Activated T-cell treated with anti-CD3 and anti-CD28 coated beads for 48 hours (primary cell): ENCODE measurements around the gene KCNMB4.
"Not testable (repeated sequence)": the region's sequence is repeated elsewhere in the genome, so short reads cannot be mapped to it uniquely, and the experiment has no call there.

Experiments used
- DNase-seq: peaks from one replicate; pipeline ENCODE4 v3.0.0-alpha.2; 2020; ENCODE audit warnings: low read depth

KCNMB4 gene

DNA sequence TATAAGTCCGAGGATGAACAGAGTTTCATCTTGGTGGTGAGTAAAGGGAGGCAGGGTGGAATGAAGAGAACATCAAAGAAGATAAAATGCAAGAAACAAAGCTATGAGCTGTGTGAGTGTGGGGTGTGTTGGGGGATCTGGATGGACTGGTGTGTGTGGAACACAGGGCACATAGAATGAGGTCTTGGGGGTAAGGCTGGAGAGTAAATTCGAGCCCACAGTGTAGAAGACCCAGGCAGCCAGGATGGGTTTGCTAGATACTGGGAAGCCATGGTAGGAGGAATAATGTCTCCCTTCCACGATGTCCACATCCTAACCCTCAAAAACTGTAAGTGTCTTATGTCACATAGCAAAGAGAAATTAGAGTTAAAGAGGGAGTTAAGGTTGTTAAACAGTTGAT is 6.8 kb downstream of the KCNMB4 start:
- no peak for DNase-seq

DNA sequence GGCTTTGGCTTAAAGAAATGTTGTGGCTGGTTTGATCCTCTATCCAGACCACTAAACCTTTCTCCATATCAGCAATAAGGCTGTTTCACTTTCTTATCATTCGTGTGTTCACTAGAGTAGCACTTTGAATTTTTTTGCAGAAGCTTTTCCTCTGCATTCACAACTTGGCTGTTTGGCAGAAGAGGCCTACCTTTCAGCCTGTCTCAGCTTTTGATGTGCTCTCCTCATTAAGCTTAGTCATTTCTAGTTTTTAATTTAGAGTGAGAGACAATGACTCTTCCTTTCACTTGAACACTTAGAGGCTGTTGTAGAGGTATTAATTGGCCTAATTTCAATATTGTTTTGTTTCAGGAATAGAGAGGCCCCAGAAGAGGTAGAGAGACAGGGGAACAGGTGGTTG is 13.8 kb downstream of the KCNMB4 start:
- DNase-seq = no peak

DNA sequence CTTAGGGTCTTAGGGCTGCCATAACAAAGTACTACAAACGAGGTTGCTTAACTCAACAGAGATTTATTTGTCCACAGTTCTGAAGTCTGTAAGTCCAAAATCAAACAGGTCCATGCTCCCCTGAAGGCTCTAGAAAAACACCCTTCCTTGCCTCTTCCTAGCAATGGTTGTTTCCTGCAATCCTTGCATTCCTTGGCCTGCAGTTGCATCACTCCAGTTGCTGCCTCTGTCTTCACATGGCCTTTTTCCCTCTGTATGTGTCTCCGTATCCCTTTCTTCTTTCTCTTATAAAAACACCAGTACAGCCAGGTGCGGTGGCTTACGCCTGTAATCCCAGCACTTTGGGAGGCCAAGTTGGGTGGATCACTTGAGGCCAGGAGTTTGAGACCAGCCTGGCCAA is 17.4 kb downstream of the KCNMB4 start:
- no peak for DNase-seq

DNA sequence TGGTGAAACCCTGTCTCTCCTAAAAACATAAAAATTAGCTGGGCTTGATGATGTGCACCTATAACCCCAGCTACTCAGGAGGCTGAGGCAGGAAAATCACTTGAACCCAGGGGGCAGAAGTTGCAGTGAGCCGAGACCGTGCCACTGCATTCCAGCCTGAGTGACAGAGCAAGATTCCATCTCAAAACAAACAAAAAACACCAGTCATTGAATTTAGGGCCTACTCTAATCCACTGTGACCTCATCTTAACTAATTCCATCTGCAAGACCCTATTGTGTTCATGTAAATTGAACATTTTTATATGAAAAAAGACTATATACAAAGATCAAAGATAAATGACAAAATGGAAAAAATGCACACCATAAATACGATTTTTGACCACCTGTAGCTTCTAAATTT is 17.8 kb downstream of the KCNMB4 start:
- DNase-seq = no peak

DNA sequence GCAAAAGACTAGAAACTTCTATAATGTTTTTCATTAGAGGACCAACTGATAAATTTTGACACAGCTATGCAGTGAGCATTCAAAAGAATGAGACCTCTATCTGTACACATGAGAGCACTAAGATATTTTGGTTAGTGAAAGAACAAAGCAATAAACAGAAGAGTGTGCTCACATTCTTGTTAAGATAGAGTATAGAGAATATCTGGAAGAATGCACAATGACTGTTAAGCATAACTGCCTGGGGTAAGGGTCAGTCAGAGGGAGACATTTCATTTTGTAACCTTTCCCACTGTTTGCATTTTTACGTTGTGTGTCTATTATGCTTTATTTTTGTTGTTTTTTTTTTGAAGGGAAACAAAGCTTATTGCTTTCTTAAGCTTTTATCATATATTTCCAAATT is 20.7 kb downstream of the KCNMB4 start:
- DNase-seq = no peak

DNA sequence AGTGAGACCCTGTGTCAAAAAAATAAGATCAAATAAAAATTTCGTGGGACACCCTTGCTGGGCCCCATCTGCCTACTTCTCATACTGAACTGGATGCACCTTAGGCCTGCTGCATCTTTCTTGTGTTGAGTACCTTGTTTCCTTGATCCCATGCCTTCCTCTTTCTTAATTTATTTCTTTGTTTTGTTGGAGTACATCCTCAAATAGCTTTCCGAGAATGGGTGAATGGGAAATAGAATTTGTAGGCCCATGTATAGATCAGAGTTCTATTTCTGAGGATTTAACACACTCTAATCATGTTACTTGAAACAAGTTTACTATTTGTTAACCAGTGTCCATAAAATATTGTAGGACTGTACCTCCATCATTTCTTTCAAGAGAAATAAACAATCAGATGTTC is 23.6 kb downstream of the KCNMB4 start:
- DNase-seq = no peak

DNA sequence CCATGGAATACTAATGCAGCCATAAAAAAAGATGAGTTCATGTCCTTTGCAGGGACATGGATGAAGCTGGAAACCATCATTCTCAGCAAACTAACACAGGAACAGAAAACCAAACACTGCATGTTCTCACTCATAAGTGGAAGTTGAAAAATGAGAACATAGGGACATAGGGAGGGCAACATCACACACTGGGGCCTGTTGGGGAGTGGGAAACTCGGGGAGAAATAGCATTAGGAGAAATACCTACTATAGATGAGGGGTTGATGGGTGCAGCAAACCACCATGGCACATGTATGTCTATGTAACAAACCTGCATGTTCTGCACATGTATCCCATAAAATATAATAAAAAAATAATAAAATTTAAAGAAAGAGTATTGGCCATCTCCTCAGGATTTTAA is 26.5 kb downstream of the KCNMB4 start:
- not testable (repeated sequence) for DNase-seq

DNA sequence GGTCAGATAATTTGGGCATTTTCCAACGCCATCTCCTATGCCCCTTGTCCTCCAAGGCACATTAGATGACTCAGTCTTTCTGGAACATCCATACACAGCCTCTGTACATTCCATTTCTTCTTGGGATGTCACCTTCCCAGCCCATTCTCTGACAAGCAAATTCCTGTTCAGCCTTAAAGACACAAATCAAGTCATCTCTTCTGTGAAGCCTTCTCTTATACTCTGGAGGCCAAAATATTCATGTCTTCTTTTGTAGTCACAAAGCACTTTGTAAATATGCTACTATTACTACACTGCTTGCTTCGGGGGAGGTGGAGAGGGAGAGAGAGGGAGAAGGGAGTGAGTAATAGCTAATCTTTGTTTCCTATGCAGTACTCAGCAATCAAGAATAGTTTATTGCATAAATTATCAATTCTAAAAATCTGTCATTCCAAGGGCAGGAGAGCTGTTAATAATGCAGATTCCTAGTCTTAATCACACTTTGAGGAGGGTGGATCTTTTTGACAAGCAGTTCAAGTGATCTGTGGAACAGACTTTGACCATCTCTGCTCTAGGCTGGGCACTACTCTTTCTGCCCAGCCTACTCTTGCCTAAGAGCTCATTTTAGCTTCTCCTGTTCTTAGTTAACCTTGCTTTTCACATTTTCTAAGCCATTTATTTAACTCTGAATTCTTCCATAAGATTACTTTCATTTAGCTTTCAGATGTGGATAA is 27.9 kb downstream of the KCNMB4 start:
- DNase-seq = no peak

DNA sequence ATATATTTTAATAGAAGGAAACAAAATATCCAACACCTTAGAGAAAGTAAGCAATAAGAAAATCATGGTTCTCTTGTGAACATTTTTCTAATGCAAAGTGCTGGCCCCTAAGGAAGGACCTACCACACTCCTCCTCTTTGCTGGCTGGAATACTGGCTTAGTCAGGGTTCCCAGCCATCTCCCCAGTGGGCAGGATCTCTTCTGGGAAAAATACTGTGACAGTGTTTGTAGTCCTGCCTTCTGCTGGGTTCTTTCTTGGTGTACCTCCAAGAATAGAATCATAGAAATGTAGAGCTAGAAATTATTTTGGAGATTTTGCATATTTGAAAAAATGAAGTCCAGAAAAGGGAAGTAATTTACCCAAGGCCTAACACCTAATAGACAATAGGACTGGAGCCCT is 31.9 kb downstream of the KCNMB4 start:
- no peak for DNase-seq

DNA sequence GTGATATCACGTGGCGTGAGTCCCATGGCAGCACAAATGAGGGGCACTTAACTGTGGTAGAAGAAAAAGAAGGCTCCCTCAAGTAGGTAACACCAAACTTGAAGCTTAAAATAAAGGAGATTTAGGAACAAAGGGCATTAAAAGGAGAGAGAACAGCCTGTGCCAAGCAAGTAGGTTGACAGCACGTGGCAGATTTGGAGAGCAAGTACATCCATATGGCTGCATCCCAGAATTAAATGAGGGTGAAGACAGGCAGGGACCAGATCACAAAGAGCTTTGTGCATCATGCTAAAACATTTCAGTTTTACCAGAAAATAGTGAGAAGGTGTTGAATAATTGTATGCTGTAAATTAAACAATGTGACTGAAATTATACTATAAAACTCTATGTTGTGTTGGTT is 32.8 kb downstream of the KCNMB4 start:
- no peak for DNase-seq

DNA sequence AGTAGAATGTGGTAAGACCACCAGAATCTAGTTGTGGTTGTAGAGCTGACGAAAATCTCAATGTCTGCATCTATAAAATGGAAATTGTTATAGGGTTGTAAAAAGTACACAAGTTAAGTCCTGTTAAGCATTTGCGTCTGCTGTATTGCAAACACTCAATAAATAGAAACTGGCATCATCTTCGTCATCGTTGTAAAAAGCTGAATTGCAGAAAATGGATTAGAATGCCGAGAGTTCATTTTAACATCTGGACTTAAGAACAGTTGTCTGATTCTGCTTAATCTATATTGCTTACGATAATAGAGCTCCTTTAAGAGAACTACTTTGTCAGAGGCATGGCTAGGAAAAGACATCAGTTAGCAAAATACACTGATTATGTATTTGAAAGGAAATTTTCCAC is 33.2 kb downstream of the KCNMB4 start:
- DNase-seq = no peak

DNA sequence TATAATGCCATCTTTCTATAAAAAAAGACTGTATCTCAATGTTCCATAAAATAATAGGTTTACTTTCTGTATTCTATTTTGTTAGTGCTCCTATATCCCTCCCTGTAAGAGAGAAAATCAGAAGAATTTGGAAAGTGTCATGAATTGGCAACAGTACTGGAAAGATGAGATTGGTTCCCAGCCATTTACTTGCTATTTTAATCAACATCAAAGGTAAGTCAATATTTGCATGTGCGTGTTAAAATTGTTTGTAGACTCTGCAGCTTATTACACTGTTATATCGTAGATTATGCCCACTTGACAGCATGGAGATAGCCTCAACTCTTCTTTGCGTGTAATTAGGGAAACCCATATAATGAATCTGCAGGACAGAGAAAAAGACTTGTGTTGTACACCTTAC is 34.0 kb downstream of the KCNMB4 start:
- no peak for DNase-seq

DNA sequence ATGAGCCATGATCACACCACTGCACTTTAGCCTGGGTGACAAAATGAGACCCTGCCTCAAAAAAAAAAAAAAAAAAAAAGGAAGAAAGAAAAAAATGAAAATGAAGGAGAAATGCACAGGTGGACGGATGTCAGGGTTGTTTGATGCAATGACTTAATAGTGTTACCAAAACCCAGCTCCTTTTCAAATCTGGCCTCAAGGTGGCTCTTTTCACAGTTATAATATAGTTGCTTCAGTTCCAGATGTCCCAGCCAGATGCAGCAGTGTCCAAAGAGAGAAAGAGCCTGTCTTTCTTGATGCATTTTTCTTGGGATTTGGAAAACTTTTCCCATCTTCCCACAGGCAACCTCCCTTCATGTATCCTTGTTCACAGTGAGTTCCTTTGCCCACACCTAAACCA is 36.5 kb downstream of the KCNMB4 start:
- no peak for DNase-seq

DNA sequence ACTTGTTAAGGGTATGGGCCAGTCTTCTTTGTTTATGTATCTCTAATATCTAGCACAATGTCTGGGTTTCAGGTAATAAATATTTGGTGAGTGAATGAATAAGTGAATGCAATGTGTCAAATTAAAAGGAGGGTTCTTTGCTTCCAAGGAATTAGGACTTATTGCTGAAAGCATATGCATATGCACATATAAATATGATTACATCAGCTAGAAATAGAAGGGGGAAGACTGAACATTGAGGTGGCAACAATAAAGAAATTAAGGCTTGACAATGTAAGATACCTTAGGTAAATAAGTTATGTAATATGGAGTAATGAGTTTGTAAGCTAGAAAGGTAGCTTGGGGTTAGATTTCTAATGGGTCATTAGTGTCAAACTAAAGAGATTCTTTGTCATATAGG is 37.7 kb downstream of the KCNMB4 start:
- no peak for DNase-seq

DNA sequence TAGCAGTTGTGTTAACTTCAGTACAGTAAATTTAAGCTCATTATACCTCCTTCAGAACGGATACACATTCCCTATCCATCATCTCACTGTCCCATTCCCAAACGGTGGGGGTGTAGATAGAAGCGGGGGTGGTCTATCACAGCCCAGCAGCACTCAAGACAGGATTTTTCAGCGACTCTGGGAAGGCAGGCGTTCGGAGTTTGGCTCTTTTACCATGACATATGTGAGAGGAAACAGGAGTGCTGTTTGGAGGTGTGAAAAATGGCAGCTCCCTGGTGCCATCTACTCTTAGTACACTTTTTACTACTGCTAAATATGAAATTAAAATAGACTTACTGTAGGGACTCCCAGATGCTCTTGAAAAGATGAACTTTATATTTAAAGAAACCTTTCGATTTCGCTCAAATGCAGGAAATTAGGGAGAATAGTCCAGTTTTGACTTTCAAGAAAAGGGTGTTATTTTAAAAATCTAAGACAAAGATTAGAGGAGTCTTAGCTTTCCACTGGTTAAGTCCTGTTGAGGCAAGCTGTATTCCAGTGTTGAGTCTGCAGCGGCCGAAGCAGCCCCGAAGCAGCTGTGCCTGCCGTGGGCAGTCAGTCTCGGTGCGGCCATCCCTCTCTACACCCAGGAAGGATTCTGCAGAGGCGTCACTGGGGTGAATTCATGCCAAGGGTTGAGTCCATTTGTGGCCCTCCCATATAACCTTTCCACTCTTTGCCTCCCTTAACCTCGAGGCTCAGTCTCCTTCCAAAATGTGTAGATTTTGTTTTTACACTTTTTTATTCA is 42.1 kb downstream of the KCNMB4 start:
- no peak for DNase-seq

DNA sequence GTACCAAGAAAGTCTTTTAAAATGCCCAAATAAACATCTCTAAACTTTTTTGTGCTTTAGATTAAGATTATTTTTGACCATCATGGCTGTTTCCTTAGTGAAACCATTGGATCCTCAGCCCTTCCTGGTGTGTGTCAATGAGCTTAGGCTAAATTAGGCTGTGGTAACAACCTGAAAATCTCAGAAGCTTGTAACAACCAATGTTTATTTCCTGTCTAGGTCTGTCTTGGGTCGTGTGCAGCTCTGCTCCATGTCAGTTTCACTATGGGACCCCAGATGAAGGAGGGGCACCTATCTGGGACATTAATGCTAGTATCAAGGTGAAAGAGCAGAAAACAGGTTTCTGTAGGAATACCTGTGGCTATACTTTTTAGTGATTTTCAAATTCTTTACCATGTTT is 49.9 kb downstream of the KCNMB4 start:
- no peak for DNase-seq

DNA sequence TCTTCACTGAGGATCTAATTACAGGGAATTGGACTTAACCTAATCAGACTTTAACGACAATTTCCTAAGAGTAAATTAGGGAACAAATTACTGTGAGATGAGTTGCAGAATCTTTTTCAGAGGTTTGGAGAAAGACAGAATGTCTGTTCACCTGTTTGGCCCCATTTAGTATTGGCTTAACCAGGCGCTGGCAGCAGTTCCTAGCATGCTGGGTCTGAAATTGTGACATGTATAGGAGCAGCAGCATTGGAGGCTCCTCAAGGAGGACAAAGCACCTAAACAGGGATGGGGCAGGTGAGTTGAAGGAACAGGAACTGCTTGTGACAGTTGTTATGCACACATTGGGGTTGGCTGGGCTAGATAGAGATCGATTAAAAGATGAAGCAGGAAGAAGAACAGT is 51.0 kb downstream of the KCNMB4 start:
- no peak for DNase-seq

DNA sequence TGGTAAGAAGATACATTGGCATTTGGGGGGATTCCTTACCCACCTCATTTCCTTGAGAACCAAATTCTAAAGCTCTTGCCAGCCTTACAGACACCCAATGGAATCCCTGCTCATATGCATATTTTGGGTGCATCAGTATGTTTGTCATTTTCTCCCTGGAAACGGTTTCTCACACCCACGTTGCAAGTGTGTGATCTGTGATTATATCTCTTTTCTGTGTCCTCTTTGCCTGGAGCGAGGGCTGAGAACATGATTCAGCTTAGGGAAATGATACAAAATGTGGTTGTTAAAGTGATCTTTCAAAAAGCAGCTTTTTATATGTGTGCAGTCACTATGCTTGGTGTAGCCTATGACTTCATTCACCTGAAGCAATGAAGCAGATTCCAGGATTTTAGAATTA is 52.0 kb downstream of the KCNMB4 start:
- no peak for DNase-seq

DNA sequence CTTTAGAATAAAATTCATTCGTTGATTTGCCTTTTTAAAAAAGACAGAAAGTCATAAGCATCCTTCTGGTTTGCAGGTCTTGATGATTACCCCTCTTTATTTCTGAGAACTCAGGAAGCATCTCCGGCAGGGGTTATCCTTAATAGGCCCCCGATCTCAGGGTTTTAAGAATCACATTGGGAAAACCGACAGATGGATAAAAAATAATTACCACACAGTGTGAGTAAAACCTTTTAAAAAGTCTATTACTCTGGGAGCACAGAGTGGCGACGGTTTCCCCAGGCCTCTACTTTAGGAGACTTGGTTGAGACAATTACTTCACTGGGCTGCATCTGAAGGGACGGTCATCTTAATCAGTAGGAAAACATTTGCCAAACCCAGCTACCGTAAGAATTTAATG is 56.5 kb downstream of the KCNMB4 start:
- DNase-seq = no peak

DNA sequence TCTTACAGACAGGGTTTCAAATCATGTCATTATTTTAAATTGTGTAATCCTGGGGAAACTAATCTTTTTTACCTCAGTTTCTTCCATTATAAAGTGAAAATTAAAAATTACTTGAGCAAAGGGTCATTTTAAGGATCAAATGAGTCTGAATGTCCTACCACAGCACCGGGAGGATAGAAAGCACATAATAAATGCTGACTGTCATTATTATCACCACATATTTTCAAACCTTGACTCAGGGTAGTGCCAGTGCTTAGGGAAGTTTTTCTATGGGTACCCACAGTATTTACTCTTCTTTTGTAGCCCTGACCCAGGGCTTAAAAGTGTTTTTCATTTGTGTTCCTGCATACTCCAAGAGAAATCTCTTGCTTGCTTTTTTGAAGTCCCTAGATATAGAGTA is 60.5 kb downstream of the KCNMB4 start:
- DNase-seq = no peak

DNA sequence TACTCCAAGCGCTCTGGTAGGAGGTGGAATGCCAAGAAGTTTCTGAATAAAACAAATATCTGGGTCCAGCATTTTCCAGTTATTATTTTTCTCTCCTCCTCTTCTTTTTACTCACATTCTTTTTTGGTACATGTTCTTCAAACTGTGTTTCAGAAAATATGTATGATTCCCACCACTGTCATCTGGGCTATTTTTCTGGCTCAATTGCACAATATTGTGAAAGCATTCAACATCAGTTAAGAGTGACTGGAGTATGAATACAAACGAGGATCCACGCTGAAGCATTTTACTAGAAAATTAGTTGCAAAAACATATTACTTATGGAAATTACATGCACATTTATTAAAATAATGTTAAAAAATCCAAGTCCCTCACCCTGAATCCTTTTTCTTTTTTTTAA is 61.5 kb downstream of the KCNMB4 start:
- no peak for DNase-seq

DNA sequence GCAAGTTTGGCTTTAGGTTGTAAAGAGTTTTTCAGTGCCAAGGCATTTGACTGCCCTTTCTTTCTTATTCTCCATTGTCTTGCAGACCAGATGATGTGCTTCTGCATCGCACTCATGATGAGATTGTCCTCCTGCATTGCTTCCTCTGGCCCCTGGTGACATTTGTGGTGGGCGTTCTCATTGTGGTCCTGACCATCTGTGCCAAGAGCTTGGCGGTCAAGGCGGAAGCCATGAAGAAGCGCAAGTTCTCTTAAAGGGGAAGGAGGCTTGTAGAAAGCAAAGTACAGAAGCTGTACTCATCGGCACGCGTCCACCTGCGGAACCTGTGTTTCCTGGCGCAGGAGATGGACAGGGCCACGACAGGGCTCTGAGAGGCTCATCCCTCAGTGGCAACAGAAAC is 64.3 kb downstream of the KCNMB4 start:
- DNase-seq = no peak

DNA sequence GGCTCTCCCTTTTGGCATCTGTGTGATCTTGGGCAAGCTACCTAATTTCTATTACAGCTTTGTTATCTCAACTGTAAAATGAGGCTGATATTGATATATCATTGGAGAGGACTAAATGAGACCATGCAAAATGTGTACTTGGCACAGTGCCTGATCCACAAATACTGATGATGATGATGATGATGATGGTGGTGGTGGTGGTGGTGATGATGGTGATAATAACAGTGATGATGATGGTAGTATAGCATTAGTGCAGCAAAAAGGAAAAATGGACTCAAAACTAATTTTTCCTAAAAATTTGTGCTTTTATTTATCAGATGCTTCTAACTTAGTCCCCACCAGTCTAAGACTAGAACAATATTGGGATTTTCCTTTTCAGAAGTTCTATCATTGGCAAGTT is 70.7 kb downstream of the KCNMB4 start:
- DNase-seq = no peak

DNA sequence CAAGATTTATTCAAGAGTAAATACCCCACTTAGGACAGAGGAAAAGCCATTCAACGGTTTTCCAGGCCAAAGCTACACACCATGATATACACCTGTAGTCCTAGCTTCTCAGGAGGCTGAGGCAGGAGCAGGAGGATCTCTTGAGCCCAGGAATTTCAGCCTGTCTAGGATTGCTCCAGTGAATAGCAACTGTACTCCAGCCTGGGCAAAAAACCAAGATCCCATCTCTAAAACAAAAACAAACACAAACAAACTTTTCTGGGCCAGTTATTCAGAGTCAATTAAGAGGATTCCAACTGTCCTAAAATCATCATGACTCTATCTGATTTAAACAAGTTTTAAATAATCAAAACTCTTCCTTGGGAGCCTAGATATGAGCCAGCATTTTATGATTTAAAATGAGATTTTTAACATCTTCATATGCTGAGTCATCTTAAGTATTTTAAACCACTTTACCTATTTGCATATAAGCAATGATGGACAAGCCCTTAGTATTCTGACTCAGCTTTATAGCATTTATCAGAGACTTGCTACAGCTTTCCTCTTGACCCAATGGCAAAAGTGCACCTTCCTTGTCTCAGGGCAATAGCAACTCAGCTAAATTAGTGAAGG is 77.1 kb downstream of the KCNMB4 start:
- DNase-seq = no peak
